IPS-18a (cell line): ENCODE measurements around the gene TEPSIN.

Experiments
- H3K27ac ChIP-seq: one replicate; pipeline ENCODE4 v1.5.1; 2013; ENCODE audit warnings: low read length
- H3K27me3 ChIP-seq: one replicate; pipeline ENCODE4 v1.6.1; 2013; ENCODE audit warnings: mild to moderate bottlenecking, low read length; ENCODE audit not compliant: control insufficient read depth, insufficient read depth
- H3K36me3 ChIP-seq: one replicate; pipeline ENCODE4 v1.6.1; 2013; ENCODE audit warnings: low read depth, low read length; ENCODE audit not compliant: control insufficient read depth
- H3K4me1 ChIP-seq: one replicate; pipeline ENCODE4 v1.6.1; 2013; ENCODE audit warnings: low read depth, low read length; ENCODE audit not compliant: control insufficient read depth
- H3K4me3 ChIP-seq: one replicate; pipeline ENCODE4 v1.5.1; 2013; ENCODE audit warnings: low read length
- H3K9ac ChIP-seq: one replicate; pipeline ENCODE4 v1.6.1; 2013; ENCODE audit warnings: mild to moderate bottlenecking, low read length, moderate library complexity
- H3K9me3 ChIP-seq: one replicate; pipeline ENCODE4 v1.6.1; 2013; ENCODE audit warnings: low read depth, low read length; ENCODE audit not compliant: control insufficient read depth

TEPSIN gene

DNA sequence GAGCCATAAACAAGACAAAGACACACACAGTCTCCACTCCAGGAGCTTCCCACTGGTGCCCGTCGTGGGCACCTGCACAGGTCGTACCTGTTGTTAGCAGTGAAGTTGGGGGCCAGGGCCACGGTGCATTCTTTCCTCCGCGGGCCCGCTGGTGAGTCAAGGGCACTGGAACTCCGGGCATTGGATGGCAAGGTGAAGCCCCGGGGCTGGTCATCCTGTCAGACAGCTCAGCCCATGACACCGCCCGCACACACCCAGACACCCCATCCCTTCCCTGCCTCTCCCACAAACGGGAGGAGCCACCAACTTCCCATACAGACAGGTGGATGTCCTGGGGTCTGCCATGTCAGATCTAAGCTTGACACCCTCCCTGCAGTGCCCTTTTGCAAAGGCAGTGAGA lies 32.2 kb downstream of the TEPSIN start:
- Histone ChIP-seq H3K4me1 (no peaks in the 10 kb centered on the region), H3K36me3 (peaks cover 3% of the 10 kb centered on the region)

GRCh38 chr17:81206166-81206565 lies 32.7 kb downstream of the TEPSIN start:
- Histone ChIP-seq H3K27me3 (no peaks in the 10 kb centered on the region), H3K4me1 (no peaks in the 10 kb centered on the region), H3K9me3 (no peaks in the 10 kb centered on the region), H3K4me3 (no peak overlapping the region), H3K27ac (no peak overlapping the region), H3K36me3 (peaks cover 3% of the 10 kb centered on the region), H3K9ac (no peak overlapping the region)

More for the DNA sequence above, 32.2 kb downstream of the TEPSIN start:
- Histone ChIP-seq H3K9ac (no peak overlapping the region), H3K27me3 (no peaks in the 10 kb centered on the region), H3K27ac (no peak overlapping the region), H3K4me3 (no peak overlapping the region), H3K9me3 (no peaks in the 10 kb centered on the region)

DNA sequence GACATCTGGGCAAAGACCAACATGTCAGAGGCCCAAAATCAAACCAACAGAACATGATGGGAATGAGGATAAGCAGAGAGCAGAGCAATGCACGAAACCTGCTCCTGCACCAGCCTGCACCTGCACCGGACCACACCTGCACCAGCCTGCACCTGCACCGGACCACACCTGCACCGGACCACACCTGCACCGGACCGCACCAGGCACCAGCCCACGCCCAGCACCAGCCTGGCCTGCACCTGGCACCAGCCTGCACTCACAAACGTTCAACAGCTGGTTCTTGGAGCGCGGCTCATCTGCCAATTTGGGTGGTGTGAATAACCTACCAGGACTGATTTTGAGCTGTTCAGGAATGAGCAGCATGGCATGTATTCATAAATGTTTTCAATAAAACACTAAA lies 34.3 kb downstream of the TEPSIN start:
- Histone ChIP-seq H3K4me1 (no peaks in the 10 kb centered on the region), H3K36me3 (peaks cover 3% of the 10 kb centered on the region), H3K9ac (no peak overlapping the region), H3K4me3 (no peak overlapping the region), H3K27ac (no peak overlapping the region), H3K9me3 (no peaks in the 10 kb centered on the region), H3K27me3 (no peaks in the 10 kb centered on the region)

DNA sequence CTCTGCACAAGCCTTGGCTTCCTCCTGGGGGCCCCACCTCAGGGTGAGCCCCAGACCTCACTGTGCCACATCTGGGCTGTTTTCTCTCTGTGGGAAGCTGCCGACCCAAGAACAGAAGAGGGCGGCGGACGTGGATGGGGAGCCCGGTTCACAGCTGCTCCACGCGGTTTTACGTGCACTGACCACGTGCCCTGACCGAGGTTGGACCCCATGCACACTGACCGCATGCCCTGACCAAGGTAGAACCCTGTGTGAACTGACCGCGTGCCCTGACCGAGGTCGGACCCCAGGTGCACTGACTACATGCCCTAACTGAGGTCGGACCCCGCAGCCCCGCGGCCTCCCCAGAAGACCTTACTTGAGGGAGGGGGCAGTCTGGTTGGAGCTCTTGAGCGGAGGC lies 35.7 kb downstream of the TEPSIN start:
- Histone ChIP-seq H3K9ac (no peak overlapping the region), H3K27ac (no peak overlapping the region), H3K4me3 (no peak overlapping the region), H3K4me1 (no peaks in the 10 kb centered on the region), H3K9me3 (no peaks in the 10 kb centered on the region), H3K27me3 (no peaks in the 10 kb centered on the region), H3K36me3 (peaks cover 8% of the 10 kb centered on the region)

GRCh38 chr17:81202318-81202717 lies 36.5 kb downstream of the TEPSIN start:
- Histone ChIP-seq H3K27ac (no peak overlapping the region), H3K36me3 (peaks cover 11% of the 10 kb centered on the region), H3K4me3 (no peak overlapping the region), H3K4me1 (no peaks in the 10 kb centered on the region), H3K9ac (no peak overlapping the region), H3K27me3 (no peaks in the 10 kb centered on the region), H3K9me3 (no peaks in the 10 kb centered on the region)

DNA sequence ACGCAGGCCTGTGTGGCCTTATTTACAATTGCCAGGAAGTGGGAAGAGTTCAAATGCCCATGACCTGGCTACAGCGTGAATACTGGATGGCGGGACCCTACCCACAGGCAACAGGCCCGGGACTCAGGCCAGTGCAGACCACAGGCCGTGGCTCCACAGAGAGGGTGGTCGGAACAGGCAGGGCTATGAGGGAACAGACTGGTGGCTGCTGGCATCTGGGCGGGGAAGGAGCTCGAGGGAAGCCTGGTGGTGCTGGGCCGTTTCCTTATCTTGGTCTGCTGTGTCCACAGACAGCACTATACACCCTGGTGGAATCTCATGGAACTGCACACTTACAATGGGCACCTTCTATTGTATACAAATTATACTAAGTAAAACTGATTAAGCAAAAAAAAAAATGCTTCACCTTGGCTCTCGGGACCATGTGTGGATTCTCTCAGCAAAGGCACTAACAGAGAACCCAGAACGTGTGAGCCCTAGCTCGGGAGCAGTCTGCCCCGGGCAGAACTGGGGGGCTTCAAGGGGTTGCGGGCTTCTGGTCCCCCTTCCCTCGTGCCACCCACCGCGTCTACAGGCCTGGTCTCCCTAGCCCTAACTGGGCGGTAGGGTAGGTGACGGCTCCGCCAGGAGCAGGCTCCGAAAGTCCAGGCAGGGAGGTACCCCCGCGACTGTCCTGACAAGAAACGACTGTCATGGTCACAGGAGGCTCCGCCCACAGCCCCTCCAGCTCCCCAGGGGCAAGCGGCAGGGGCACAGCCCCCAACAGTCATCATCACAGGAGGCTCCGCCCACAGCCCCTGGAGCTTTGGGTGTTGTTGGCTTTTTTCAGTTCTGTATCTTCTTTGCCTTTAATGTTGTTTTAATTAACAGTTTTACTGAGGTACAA lies 37.9 kb downstream of the TEPSIN start:
- H3K9ac ChIP-seq, result no peak overlapping the region
- no peak overlapping the region for H3K4me3 ChIP-seq
- no peak overlapping the region for H3K27ac ChIP-seq
- H3K4me1 ChIP-seq, result no peaks in the 10 kb centered on the region
- H3K36me3 ChIP-seq, result peaks cover 11% of the 10 kb centered on the region
- H3K27me3 ChIP-seq, result no peaks in the 10 kb centered on the region
- no peaks in the 10 kb centered on the region for H3K9me3 ChIP-seq

DNA sequence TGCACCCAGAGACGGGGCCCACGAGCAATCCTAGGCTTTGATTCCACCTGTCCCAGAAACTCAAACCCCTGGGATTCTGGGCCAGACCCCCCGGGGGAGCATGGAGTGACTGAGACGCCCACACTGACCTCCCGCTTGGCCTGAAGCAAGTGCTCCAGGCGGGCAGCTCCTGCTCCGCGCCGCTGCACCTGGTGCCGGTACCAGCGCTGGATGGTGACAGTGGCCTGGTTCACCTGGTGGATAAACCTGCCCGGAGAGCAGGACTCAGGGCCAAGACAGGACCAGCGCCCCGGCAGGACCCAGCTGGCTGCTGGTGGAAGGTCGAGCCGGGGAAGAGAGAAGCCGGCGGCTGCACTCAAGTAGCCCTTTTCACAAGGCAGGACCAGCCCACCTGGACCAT lies 38.7 kb downstream of the TEPSIN start:
- H3K27me3 ChIP-seq, result no peaks in the 10 kb centered on the region
- peaks cover 14% of the 10 kb centered on the region for H3K36me3 ChIP-seq

GRCh38 chr17:81199482-81199830 lies 39.4 kb downstream of the TEPSIN start:
- no peaks in the 10 kb centered on the region for H3K4me1 ChIP-seq
- H3K4me3 ChIP-seq, result no peak overlapping the region
- H3K9ac ChIP-seq, result no peak overlapping the region
- H3K27me3 ChIP-seq, result no peaks in the 10 kb centered on the region
- H3K36me3 ChIP-seq, result peaks cover 11% of the 10 kb centered on the region
- H3K27ac ChIP-seq, result no peak overlapping the region
- no peaks in the 10 kb centered on the region for H3K9me3 ChIP-seq

More for the DNA sequence above, 38.7 kb downstream of the TEPSIN start:
- Histone ChIP-seq H3K27ac (no peak overlapping the region), H3K4me1 (no peaks in the 10 kb centered on the region), H3K4me3 (no peak overlapping the region), H3K9me3 (no peaks in the 10 kb centered on the region), H3K9ac (no peak overlapping the region)

DNA sequence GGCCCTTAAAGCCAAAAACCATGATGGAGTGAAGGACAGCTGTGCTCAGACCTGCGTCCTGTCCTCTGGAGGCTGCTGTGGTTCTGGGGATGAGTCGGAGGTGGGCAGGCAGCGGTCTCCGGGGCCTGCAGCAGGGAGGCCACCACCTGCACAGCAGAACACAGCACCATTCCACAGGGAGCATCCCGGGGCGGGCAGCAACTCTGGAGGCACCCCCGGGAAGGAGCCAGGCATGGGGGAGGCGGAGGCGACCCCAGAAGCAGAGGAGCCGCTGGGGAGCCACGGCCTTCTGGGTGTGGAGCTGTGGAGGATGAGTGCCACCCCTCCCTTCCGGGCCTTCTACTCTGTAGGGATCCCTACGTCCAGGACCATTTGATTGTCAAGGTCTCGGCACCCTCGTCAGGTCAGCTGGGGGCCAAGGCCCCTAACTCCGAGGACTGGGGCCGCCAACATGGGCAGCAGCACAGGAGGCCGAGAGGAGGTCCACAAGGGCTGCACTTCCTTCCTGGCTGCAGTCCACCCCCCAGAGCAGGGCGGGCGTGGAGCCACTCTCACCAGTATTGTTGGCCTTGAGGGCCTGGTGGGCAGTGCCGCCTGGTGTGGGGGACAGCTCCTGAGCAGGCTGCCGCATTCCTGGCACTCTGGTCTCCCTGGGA lies 39.9 kb downstream of the TEPSIN start:
- Histone ChIP-seq H3K27ac (no peak overlapping the region), H3K4me1 (no peaks in the 10 kb centered on the region), H3K9ac (no peak overlapping the region), H3K9me3 (no peaks in the 10 kb centered on the region), H3K36me3 (peaks cover 11% of the 10 kb centered on the region), H3K4me3 (no peak overlapping the region), H3K27me3 (no peaks in the 10 kb centered on the region)

GRCh38 chr17:81197831-81198490 lies 40.9 kb downstream of the TEPSIN start:
- H3K4me3 ChIP-seq, result no peak overlapping the region
- H3K4me1 ChIP-seq, result no peaks in the 10 kb centered on the region
- H3K36me3 ChIP-seq, result peaks cover 11% of the 10 kb centered on the region
- no peak overlapping the region for H3K27ac ChIP-seq
- H3K27me3 ChIP-seq, result no peaks in the 10 kb centered on the region
- H3K9me3 ChIP-seq, result no peaks in the 10 kb centered on the region
- no peak overlapping the region for H3K9ac ChIP-seq

DNA sequence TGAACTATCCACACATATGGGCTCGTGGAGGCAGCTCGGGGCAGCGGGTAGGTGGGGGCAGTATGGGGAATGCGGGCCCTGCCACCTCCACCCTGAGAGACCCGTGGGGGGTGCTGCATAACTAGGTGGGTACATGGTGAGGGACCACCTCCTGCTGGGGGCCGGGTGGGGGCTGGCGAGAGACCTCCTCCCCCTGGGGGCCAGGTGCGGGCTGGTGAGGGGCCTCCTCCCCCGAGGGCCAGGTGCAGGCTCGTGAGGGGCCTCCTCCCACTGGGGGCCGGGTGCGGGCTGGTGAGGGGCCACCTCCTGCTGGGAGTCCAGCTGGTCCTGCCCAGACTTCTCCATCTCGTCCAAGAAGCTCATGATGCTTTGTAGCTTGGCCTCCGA lies 41.5 kb downstream of the TEPSIN start:
- Histone ChIP-seq H3K4me3 (no peak overlapping the region), H3K9me3 (no peaks in the 10 kb centered on the region), H3K4me1 (no peaks in the 10 kb centered on the region), H3K9ac (no peak overlapping the region), H3K27me3 (no peaks in the 10 kb centered on the region), H3K27ac (no peak overlapping the region), H3K36me3 (peaks cover 11% of the 10 kb centered on the region)
